ENCODE data around the gene CUEDC1.

CUEDC1 gene

GRCh38 chr17:57990037-57990436 is 34.8 kb upstream of the CUEDC1 start:
- peaks cover 0 to 9% of the 10 kb centered on the region in 2 donors for H3K36me3 Mint-ChIP-seq
- ATAC-seq (replicated peaks) (no peak), DNase-seq (no peak)
- H3K4me3 Mint-ChIP-seq = peak overlapping the region in 1 of 2 donors; percentile 51
- H3K27me3 Mint-ChIP-seq = no peaks in the 10 kb centered on the region
- H3K4me1 Mint-ChIP-seq = peaks cover 32 to 61% of the 10 kb centered on the region in 2 donors
- no peak overlapping the region for H3K27ac Mint-ChIP-seq
- no peaks in the 10 kb centered on the region for H3K9me3 Mint-ChIP-seq

- peak; percentile 57 for DNase-seq
These were observed 33.4 kb upstream of the CUEDC1 start for GRCh38 chr17:57988301-57989250.

GRCh38 chr17:57987581-57988300 is 32.5 kb upstream of the CUEDC1 start, which contains the start of gene VEZF1:
Gene VEZF1 (minus strand): TSS chr17:57988254. CDS start chr17:57988111, 143 bp downstream.
- Mint-ChIP-seq H3K27me3 (no peaks in the 10 kb centered on the region), H3K36me3 (peaks cover 4 to 16% of the 10 kb centered on the region in 2 donors), H3K9me3 (no peaks in the 10 kb centered on the region), H3K27ac (peak within 1 kb of the TSS; percentile 95), H3K4me3 (peak within 1 kb of the TSS; percentile 93 to 94), H3K4me1 (peaks cover 34 to 70% of the 10 kb centered on the region in 2 donors)
- peak; percentile 75 to 80 for ATAC-seq (replicated peaks)
- DNase-seq = peak; percentile 62

More at GRCh38 chr17:57988301-57989250, 33.4 kb upstream of the CUEDC1 start:
- H3K36me3 Mint-ChIP-seq = peaks cover 2 to 15% of the 10 kb centered on the region in 2 donors
- peaks cover 34 to 64% of the 10 kb centered on the region in 2 donors for H3K4me1 Mint-ChIP-seq
- ATAC-seq (replicated peaks) = peak; percentile 74 to 82
- H3K27ac Mint-ChIP-seq = peak overlapping the region; percentile 95
- no peaks in the 10 kb centered on the region for H3K9me3 Mint-ChIP-seq
- no peaks in the 10 kb centered on the region for H3K27me3 Mint-ChIP-seq
- H3K4me3 Mint-ChIP-seq = peak overlapping the region; percentile 93 to 94

- H3K27me3 Mint-ChIP-seq = no peaks in the 10 kb centered on the region
- peaks cover 35 to 70% of the 10 kb centered on the region in 2 donors for H3K4me1 Mint-ChIP-seq
- peaks cover 9 to 19% of the 10 kb centered on the region in 2 donors for H3K36me3 Mint-ChIP-seq
- H3K4me3 Mint-ChIP-seq = peak overlapping the region; percentile 88 to 91
- DNase-seq = no peak
- H3K9me3 Mint-ChIP-seq = no peaks in the 10 kb centered on the region
- peak overlapping the region; percentile 90 for H3K27ac Mint-ChIP-seq
- ATAC-seq (replicated peaks) = peak; percentile 2 to 10
These were observed 31.8 kb upstream of the CUEDC1 start for GRCh38 chr17:57986841-57987580.

- Mint-ChIP-seq H3K27ac (no peak overlapping the region), H3K4me3 (no peak overlapping the region)
- no peak for DNase-seq
These were observed 30.4 kb upstream of the CUEDC1 start for GRCh38 chr17:57985675-57985974.

GRCh38 chr17:57984936-57985674 is 29.9 kb upstream of the CUEDC1 start:
- H3K9me3 Mint-ChIP-seq = no peaks in the 10 kb centered on the region
- no peaks in the 10 kb centered on the region for H3K27me3 Mint-ChIP-seq
- ATAC-seq (replicated peaks) (no peak), DNase-seq (no peak)
- H3K27ac Mint-ChIP-seq = no peak overlapping the region
- H3K4me1 Mint-ChIP-seq = peaks cover 39 to 68% of the 10 kb centered on the region in 2 donors
- peaks cover 14 to 27% of the 10 kb centered on the region in 2 donors for H3K36me3 Mint-ChIP-seq
- no peak overlapping the region for H3K4me3 Mint-ChIP-seq

More at GRCh38 chr17:57985675-57985974, 30.4 kb upstream of the CUEDC1 start:
- H3K9me3 Mint-ChIP-seq = no peaks in the 10 kb centered on the region
- peaks cover 14 to 27% of the 10 kb centered on the region in 2 donors for H3K36me3 Mint-ChIP-seq
- H3K4me1 Mint-ChIP-seq = peaks cover 39 to 71% of the 10 kb centered on the region in 2 donors
- no peak for ATAC-seq (replicated peaks)
- H3K27me3 Mint-ChIP-seq = no peaks in the 10 kb centered on the region

GRCh38 chr17:57984261-57984890 is 29.2 kb upstream of the CUEDC1 start:
- Mint-ChIP-seq H3K4me1 (peaks cover 34 to 62% of the 10 kb centered on the region in 2 donors), H3K27me3 (no peaks in the 10 kb centered on the region), H3K4me3 (no peak overlapping the region), H3K36me3 (peaks cover 17 to 27% of the 10 kb centered on the region in 2 donors), H3K27ac (no peak overlapping the region), H3K9me3 (no peaks in the 10 kb centered on the region)
- DNase-seq = no peak
- ATAC-seq (replicated peaks) = no peak

GRCh38 chr17:57983446-57983845 is 28.2 kb upstream of the CUEDC1 start:
- Mint-ChIP-seq H3K27me3 (no peaks in the 10 kb centered on the region), H3K27ac (no peak overlapping the region), H3K4me1 (peaks cover 29 to 59% of the 10 kb centered on the region in 2 donors), H3K36me3 (peaks cover 22 to 30% of the 10 kb centered on the region in 2 donors), H3K9me3 (no peaks in the 10 kb centered on the region), H3K4me3 (no peak overlapping the region)
- DNase-seq = no peak
- ATAC-seq (replicated peaks) = no peak

- ATAC-seq (replicated peaks) (no peak), DNase-seq (no peak)
- Mint-ChIP-seq H3K9me3 (no peaks in the 10 kb centered on the region), H3K4me1 (peaks cover 29 to 57% of the 10 kb centered on the region in 2 donors), H3K36me3 (peaks cover 30 to 36% of the 10 kb centered on the region in 2 donors), H3K4me3 (no peak overlapping the region), H3K27ac (no peak overlapping the region), H3K27me3 (no peaks in the 10 kb centered on the region)
These were observed 27.4 kb upstream of the CUEDC1 start for GRCh38 chr17:57982452-57983170.

- peaks cover 37 to 51% of the 10 kb centered on the region in 2 donors for H3K36me3 Mint-ChIP-seq
These were observed 25.3 kb upstream of the CUEDC1 start for GRCh38 chr17:57980522-57980921.

GRCh38 chr17:57979076-57979475 is 23.9 kb upstream of the CUEDC1 start:
- H3K4me1 Mint-ChIP-seq = peaks cover 14 to 31% of the 10 kb centered on the region in 2 donors
- peaks cover 40 to 51% of the 10 kb centered on the region in 2 donors for H3K36me3 Mint-ChIP-seq
- ATAC-seq (replicated peaks) (no peak), DNase-seq (no peak)
- H3K27ac Mint-ChIP-seq = no peak overlapping the region
- H3K9me3 Mint-ChIP-seq = no peaks in the 10 kb centered on the region
- H3K4me3 Mint-ChIP-seq = no peak overlapping the region
- H3K27me3 Mint-ChIP-seq = no peaks in the 10 kb centered on the region

More at GRCh38 chr17:57980522-57980921, 25.3 kb upstream of the CUEDC1 start:
- no peak overlapping the region for H3K4me3 Mint-ChIP-seq
- ATAC-seq (replicated peaks) = no peak
- no peak overlapping the region for H3K27ac Mint-ChIP-seq
- no peak for DNase-seq
- H3K27me3 Mint-ChIP-seq = no peaks in the 10 kb centered on the region
- no peaks in the 10 kb centered on the region for H3K9me3 Mint-ChIP-seq
- peaks cover 22 to 41% of the 10 kb centered on the region in 2 donors for H3K4me1 Mint-ChIP-seq

- Mint-ChIP-seq H3K9me3 (no peaks in the 10 kb centered on the region), H3K4me3 (no peak overlapping the region), H3K27ac (no peak overlapping the region), H3K36me3 (peaks cover 30 to 40% of the 10 kb centered on the region in 2 donors), H3K27me3 (no peaks in the 10 kb centered on the region), H3K4me1 (peaks cover 2 to 7% of the 10 kb centered on the region in 2 donors)
- ATAC-seq (replicated peaks) (no peak), DNase-seq (no peak)
These were observed 21.4 kb upstream of the CUEDC1 start for GRCh38 chr17:57976594-57976993.

Data from stimulated activated naive B cell treated with anti-CD40 and anti-IgM and Interleukin-4, amounts not matched to agents 10 μg/mL and 1 μg/mL and 100 μg/mL, for 72 hours (primary cell).